HG02610 (cell line): ENCODE results near the gene NDUFA11.
A peak's percentile ranks its signal among the peaks of the same experiment; 100 is the strongest.

Source experiments
- ATAC-seq: cut with Tn5 transposase; IDR thresholded peaks from one replicate; pipeline ENCODE4 v1.9.1; 2021; ENCODE audit warnings: mild to moderate bottlenecking, moderate library complexity; ENCODE audit not compliant: unreplicated experiment

NDUFA11 gene

DNA sequence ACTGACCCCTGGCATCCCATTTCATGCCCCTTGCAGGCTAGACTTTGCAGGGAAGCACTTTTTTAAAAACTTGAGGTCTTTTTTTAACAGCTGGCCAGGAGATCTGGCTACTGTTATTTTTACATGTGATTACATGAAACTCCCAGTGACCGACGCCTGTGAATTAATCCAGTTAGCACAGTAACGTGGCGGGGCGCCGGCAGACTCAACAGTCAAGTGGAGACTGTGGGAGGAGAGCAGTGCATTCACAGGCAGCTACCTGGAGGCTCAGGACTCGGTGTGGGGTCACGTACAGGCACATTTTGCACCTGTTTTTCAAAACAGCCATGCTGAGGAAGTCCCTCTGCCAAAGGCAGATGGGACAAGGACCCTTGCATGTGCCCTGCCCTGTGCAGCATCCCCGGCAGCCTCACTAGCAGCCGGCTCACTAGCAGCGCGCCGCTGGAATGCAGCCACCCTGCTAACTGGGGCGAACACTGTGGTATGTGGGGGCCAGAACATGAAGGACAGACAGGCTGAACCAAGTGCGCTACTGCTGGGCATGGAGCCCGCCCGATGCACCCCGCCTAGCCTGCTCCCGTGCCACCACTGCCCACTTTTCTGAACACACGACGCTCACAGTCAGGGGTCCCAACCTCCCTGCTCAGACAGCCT, 29.1 kb upstream of the NDUFA11 start:
- no peak for ATAC-seq

DNA sequence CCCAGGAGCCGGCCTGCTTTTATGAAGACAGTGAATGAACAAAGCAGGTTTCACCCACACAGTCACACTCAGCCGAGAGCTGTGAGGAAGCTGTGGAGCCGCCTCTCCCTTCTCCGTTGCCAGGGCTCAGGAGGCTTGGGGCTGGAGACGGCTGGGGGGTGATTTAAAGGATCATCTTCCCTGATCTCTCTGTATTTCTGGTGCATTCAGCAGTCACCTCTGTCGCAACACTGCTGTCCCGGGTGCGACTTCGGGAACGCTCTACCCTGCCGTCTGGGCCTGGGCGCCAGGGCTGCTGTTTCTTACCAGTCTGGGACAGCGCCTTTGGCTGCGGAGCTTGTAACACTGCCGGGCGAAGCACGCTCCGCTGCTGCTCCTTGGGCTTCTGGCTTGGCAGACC, 28.6 kb upstream of the NDUFA11 start:
- no peak for ATAC-seq

DNA sequence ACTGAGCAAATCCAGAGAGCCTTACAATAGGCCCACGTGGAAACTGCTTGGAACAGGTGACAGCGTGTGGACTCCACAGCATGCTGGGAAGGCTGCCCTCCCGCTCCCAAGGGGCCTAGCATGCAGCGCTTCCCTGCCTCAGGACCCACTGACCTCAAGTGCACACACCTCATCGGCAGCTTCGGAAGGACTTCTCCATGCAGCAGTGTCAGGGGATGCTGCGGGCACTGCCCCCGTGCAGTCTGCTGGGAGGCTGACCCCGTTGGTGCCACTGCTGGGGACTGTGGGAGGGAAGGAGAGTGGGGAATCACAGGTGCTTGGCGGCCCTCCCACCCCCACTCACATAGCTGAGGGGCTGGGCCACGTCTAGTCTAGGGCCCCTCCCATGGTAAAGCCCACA, 27.7 kb upstream of the NDUFA11 start:
- ATAC-seq: no peak

GRCh38 chr19:5929625-5930024, 26.0 kb upstream of the NDUFA11 start:
- ATAC-seq: no peak

DNA sequence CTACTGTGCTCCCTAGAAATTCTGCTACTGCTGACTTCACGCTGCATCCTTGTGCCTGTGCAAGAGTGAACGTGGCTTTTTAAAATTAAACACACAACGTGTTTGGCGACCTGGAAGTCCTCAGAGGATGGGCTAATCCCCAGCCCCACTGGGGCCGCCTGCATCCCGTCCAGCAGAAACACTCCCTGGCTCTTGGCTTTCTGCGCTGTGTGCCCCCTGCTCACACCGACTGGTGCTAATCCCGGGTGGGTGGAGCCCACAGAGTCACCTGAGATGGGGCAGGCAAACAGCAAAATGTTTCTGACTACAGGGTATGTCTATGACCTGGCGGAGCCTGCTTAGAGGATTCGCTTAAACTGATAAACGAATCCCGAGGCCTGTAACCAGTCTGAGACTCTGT, 25.6 kb upstream of the NDUFA11 start:
- no peak for ATAC-seq

GRCh38 chr19:5927441-5927821, 23.8 kb upstream of the NDUFA11 start:
- ATAC-seq: peak; percentile 67

GRCh38 chr19:5926641-5927440, 23.3 kb upstream of the NDUFA11 start:
- ATAC-seq: no peak

- no peak for ATAC-seq
Measured at GRCh38 chr19:5925830-5926427, 22.3 kb upstream of the NDUFA11 start.

GRCh38 chr19:5923356-5923755, 19.8 kb upstream of the NDUFA11 start:
- no peak for ATAC-seq

- ATAC-seq: no peak
Measured at GRCh38 chr19:5922161-5922545, 18.6 kb upstream of the NDUFA11 start.

DNA sequence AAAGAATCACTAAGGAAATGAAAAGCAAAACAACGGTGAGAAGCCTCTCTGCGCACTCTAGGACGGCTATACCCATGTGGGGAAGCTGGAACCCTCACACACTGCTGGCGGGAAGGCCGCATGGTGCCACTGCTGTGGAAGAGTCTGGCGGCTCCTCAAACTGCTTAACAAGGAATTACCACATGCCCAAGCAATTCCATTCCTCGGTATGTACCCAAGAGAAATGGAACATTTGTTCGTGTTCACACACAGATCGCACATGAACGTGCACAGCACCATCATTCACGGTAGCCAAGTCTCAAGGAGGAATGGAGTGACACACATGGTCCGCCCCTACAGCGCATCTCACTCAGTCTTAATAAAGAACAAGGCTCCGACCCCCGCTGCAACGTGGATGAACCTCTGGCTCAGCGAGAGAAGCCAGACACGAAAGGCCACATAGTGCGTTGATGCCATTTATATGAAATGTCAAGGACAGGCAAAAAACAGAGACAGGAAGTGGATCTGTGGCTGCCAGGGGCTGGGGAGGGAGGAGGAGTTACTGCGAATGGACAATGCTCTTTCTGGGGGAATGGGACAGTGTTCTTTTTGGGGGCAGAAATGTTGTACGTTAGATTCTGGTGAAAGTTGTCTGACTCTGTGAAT, 18.0 kb upstream of the NDUFA11 start:
- ATAC-seq: no peak

DNA sequence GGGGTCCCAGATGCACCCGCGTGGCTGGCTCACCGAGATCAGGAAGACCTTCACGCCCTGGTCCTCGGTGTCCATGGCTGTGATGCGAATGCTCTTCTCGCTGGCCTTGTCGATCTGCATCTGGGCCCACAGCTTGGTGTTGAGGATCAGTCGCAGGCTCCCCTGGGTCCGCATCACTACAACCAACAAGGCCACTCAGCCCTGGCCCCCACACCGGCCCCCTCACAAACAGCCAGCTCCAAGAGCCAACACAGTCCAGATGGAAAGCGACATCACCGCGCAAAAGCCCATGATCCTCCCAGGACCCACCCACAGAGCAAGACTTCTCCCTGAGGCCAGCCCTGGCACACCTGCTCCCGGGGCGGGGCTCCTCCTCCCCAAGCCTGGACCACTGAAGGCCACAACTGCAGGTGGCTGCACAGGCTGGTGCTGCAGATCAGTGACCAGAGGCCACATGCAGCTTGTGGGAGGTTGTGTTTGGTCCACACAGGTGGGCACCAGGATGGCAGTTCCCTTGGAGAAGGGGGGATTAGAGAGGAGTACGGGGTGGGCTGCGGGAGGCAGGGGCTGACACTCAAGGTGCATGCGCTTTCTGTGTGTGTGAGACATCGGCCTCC, 15.0 kb upstream of the NDUFA11 start:
- no peak for ATAC-seq

GRCh38 chr19:5917431-5918107, 14.0 kb upstream of the NDUFA11 start:
- no peak for ATAC-seq

- no peak for ATAC-seq
Measured at GRCh38 chr19:5916181-5916708, 12.7 kb upstream of the NDUFA11 start.

GRCh38 chr19:5915782-5916165, 12.2 kb upstream of the NDUFA11 start:
- ATAC-seq: no peak

- no peak for ATAC-seq
Measured at GRCh38 chr19:5914946-5915781, 11.6 kb upstream of the NDUFA11 start.

DNA sequence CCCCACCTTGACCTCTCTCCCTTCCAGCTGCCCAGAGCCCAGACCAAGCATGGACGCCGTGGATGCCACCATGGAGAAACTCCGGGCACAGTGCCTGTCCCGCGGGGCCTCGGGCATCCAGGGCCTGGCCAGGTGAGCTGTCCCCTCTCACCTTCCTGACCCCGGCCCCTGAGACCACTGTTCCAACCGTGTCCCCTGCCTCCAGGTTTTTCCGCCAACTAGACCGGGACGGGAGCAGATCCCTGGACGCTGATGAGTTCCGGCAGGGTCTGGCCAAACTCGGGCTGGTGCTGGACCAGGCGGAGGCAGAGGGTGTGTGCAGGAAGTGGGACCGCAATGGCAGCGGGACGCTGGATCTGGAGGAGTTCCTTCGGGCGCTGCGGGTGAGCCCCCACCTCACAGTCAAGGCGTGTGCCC, 10.8 kb upstream of the NDUFA11 start:
- ATAC-seq: no peak

DNA sequence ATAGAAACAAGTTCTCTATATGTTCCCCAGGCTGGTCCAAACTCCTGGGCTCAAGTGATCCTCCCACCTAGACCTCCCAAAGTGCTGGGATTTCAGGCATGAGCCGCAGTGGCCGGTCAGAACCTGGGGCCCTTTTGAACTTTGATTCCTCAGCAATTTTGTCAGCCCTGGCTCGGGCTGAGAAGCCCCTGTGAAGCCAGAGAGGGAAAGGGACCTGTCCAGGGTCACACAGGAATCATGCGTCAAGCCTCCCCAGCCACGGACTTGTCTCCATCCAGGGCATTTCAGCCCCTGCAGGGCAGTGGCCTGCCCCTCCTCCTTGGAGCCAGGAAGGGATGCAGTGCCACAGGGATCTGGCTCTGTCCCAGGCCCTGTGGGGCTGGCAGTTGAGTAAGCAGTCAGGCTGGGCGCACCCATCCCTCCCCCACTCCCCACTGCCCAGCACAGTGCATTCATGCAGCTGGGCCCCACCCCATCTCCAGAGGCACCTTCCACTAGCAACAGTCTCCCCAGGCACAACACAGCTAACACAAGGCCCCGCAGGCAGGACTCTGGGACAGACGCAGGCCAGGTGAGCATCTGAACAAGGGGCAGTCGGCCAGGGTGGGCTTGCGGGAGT, 10.3 kb upstream of the NDUFA11 start, which contains the start of gene CAPS:
Gene CAPS, plus strand, starts transcription at position 516 of the 619 bp plus-strand sequence. CDS start 153 bp downstream, outside the sequence.
- no peak for ATAC-seq

DNA sequence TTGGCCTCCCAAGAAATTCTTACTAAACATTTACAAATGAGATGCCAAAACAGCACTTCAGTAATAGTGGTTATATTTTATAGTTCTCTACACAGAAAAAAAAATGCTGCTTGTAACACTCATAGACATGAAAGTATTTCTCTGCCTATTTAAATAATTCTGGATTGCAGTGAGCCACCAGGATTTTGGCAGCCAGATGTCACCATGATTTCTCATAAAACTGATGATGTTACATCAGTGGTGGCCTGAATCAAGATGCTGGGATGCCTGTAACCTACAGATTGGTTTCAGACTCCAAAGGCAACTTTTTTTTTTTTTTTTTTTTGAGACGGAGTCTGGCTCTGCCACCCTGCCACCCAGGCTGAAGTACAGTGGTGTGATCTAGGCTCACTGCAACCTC, 7.8 kb upstream of the NDUFA11 start:
- no peak for ATAC-seq
